LNCAP (cell line): ENCODE results near the gene LAMA5.

ENCODE experiments used
- TF ChIP-seq, protein P1 (sequence below): fragments of 450-650 bp; IDR thresholded peaks from 2 replicates; pipeline ENCODE4 v1.5.1; 2017; ENCODE audit warnings: mild to moderate bottlenecking

LAMA5 gene

DNA sequence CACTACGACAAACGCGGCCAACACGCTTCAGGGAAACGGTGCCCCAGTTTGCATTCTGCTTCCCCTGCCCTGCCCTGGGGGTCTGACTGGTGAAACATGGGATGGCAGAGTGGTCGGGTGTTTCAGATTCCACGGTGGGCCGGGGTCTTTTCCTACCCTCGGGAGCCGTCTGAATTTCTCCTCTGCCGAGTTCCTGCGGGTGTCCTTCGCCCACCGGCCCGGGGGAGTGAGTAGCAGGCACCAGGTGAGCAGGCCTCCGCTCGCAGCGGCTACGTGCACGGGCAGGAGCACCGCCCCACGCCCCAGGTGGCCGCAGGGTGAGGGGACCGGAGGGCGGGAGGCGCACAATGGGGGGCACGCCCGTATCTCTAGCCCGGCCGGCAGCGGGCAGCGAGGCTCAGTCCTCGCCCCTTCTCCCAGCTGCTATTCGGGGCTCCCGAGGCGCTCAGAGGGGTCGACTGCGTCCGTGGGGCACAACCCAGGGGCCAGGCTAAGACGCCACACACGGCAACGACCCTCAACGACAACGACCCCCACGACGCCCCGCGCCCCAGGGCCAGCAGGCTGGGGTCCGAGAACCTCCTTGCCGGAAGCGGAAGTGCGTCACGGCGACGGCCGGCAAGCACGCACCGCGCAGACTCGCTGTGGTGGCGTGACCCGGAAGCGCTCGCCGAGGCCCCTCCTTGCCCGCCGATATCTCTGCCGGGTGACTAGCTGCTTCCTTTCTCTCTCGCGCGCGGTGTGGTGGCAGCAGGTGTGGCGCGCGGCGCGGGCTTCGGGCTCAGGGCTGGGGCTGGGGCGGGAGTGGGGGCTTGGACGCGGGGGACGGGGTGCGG lies 19.5 kb upstream of the LAMA5 start, which contains the start of gene RPS21:
Gene RPS21 (plus strand): TSS at position 721 of the 836 bp plus-strand sequence. CDS start 236 bp downstream, outside the sequence.
- TF ChIP-seq, protein P1, sequence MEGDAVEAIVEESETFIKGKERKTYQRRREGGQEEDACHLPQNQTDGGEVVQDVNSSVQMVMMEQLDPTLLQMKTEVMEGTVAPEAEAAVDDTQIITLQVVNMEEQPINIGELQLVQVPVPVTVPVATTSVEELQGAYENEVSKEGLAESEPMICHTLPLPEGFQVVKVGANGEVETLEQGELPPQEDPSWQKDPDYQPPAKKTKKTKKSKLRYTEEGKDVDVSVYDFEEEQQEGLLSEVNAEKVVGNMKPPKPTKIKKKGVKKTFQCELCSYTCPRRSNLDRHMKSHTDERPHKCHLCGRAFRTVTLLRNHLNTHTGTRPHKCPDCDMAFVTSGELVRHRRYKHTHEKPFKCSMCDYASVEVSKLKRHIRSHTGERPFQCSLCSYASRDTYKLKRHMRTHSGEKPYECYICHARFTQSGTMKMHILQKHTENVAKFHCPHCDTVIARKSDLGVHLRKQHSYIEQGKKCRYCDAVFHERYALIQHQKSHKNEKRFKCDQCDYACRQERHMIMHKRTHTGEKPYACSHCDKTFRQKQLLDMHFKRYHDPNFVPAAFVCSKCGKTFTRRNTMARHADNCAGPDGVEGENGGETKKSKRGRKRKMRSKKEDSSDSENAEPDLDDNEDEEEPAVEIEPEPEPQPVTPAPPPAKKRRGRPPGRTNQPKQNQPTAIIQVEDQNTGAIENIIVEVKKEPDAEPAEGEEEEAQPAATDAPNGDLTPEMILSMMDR, result no peak

GRCh38 chr20:62382306-62383198 lies 15.4 kb upstream of the LAMA5 start:
- TF ChIP-seq, protein P1, result peak; percentile 94

GRCh38 chr20:62381842-62382241 lies 14.7 kb upstream of the LAMA5 start:
- TF ChIP-seq, protein P1, result no peak

DNA sequence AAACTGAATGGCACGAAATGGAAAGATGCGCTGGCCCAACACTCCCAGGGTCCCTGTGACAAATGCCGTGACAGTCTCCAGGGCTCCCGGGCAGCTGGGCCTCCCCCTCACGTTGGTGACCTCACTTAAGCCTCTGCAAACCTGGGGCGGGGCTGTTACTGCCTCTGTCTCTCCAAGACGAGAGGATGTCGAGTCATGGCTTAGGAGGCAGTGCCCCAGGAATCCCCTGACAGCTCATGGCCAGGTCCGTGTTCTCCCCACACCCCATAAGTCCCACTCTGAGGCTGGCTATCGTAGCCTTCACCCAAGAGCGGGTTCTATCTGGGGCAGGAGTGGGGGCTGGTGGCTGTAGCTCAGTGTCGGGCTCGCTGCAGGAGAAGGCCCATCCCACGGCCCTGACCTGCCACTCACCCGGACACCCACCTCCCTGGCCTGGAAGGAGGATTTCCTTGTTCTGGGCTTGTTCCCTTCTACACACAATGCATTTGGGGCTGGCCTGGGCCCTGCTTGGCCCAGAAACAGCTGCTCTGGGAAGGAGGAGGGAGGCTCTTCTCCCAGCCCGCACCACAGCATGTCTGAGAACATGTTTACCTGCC lies 14.2 kb upstream of the LAMA5 start:
- TF ChIP-seq, protein P1, result no peak

GRCh38 chr20:62378215-62378614 lies 11.1 kb upstream of the LAMA5 start:
- TF ChIP-seq, protein P1, result no peak

DNA sequence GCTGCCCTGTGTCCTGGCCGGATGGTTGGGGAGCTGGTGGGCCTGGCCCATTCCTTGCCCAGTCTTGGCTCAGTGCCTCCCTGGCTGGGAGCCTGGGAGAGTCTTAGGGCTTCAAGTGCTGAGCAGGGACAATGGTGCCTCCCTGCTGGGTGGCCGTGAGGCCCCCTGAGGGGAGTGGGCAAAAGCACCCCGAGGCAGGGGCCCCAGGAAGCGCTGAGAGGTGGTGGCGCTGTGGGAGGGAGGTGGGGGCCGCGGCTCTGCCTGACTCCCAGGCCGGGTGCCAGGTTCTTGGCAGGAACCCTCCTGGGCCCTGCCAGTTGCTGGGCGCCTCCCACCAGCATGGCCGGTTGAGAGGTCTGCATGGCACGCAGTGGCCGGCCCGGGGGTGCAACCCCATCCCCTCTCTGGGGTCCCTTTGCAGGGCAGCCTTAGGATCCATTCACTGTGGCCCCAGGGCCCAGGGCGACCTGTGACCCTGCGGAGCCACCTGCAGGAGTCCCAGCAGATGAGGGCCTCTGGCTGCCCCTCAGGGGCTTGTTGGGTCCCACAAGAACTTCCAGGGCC lies 10.6 kb upstream of the LAMA5 start:
- TF ChIP-seq, protein P1, result no peak

GRCh38 chr20:62377064-62377461 lies 10.0 kb upstream of the LAMA5 start:
- TF ChIP-seq, protein P1, result no peak
